SH-SY5Y (cell line): Measurements from ENCODE around the gene CIROP.

Experiments used
- GATA2 ChIP-seq: IDR thresholded peaks from 2 replicates; pipeline ENCODE4 v1.6.1; 2011; ENCODE audit warnings: mild to moderate bottlenecking, low read depth, low read length
- GATA3 ChIP-seq: IDR thresholded peaks from 2 replicates; pipeline ENCODE4 v1.6.1; 2011; ENCODE audit warnings: low read depth, mild to moderate bottlenecking, low read length, moderate library complexity

GRCh38 chr14:23115918-23116317, 11.1 kb upstream of the CIROP start:
- no peak for TF ChIP-seq GATA3
- no peak for TF ChIP-seq GATA2
